Measurements from ENCODE around the gene IL4R. TPM values are rescaled to one million over a fixed set of nuclear protein-coding genes. Genes with fewer than 3 reads are reported as not detected.
A peak's percentile ranks its signal among the peaks of the same experiment; 100 is the strongest.
"Not testable (repeated sequence)": the region's sequence is repeated elsewhere in the genome, so short reads cannot be mapped to it uniquely, and the experiment has no call there.

Gene IL4R
- total RNA-seq, 1 experiment from 2014 or later: 12.0 TPM

DNA sequence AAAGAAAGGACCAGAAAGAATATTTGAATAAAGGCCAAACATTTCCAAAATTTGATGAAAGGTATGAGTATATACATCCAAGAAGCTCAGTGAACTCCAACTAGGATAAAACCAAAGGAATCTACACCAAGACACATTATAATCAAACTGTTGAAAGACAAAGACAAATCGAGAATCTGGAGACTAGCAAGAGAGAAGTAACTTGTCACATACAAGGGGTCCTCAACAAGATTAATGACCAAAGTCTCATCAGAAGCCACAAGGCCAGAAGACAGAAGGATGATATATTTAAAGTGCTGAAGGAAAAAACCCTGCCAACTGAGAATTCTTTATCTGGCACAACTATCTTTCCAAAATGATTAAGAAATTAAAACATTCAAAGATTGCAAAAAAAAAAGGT is 78.9 kb downstream of the IL4R start:
- no peak overlapping the region for H2AFZ ChIP-seq (ENCODE audit: low read length)
- H3K27ac ChIP-seq (ENCODE audit: low read length): no peak overlapping the region
- H3K36me3 ChIP-seq (ENCODE audit: insufficient read depth, low read length): no peaks in the 10 kb centered on the region
- peaks cover 4% of the 10 kb centered on the region; the same call in 1 of the 2 replicates for H3K9me3 ChIP-seq (ENCODE audit: low read length)
- H3K79me2 ChIP-seq (ENCODE audit: low read length): no peaks in the 10 kb centered on the region
- no peak overlapping the region for H3K4me3 ChIP-seq (ENCODE audit: low read length)
- no peaks in the 10 kb centered on the region for H4K20me1 ChIP-seq (ENCODE audit: insufficient read depth, low read depth, low read length)
- H3K27me3 ChIP-seq (ENCODE audit: low read length): peaks cover 10% of the 10 kb centered on the region; the same call in 1 of the 2 replicates
- H3K4me1 ChIP-seq (ENCODE audit: low read length): peaks cover 4% of the 10 kb centered on the region
- H3K9me2 ChIP-seq (replicated peaks; ENCODE audit: insufficient read depth, low read length): no peaks in the 10 kb centered on the region
- H3K9ac ChIP-seq (ENCODE audit: low read length): no peak overlapping the region
- DNase-seq: peak; percentile 35
- no peak overlapping the region for H3K4me2 ChIP-seq (ENCODE audit: low read depth, low read length, poor library complexity, severe bottlenecking)

- no peak for DNase-seq
- Histone ChIP-seq H3K27ac (ENCODE audit: low read length) (no peak overlapping the region), H3K9me2 (replicated peaks; ENCODE audit: insufficient read depth, low read length) (no peaks in the 10 kb centered on the region), H3K4me3 (ENCODE audit: low read length) (no peak overlapping the region), H3K79me2 (ENCODE audit: low read length) (no peaks in the 10 kb centered on the region), H3K4me2 (ENCODE audit: low read depth, low read length, poor library complexity, severe bottlenecking) (no peak overlapping the region), H4K20me1 (ENCODE audit: insufficient read depth, low read depth, low read length) (no peaks in the 10 kb centered on the region), H3K9me3 (ENCODE audit: low read length) (peaks cover 4% of the 10 kb centered on the region; the same call in 1 of the 2 replicates), H3K9ac (ENCODE audit: low read length) (no peak overlapping the region), H3K4me1 (ENCODE audit: low read length) (peaks cover 22% of the 10 kb centered on the region), H2AFZ (ENCODE audit: low read length) (no peak overlapping the region), H3K36me3 (ENCODE audit: insufficient read depth, low read length) (no peaks in the 10 kb centered on the region), H3K27me3 (ENCODE audit: low read length) (peaks cover 10% of the 10 kb centered on the region; the same call in 1 of the 2 replicates)
Measured at GRCh38 chr16:27394516-27394915, 80.7 kb downstream of the IL4R start.

DNA sequence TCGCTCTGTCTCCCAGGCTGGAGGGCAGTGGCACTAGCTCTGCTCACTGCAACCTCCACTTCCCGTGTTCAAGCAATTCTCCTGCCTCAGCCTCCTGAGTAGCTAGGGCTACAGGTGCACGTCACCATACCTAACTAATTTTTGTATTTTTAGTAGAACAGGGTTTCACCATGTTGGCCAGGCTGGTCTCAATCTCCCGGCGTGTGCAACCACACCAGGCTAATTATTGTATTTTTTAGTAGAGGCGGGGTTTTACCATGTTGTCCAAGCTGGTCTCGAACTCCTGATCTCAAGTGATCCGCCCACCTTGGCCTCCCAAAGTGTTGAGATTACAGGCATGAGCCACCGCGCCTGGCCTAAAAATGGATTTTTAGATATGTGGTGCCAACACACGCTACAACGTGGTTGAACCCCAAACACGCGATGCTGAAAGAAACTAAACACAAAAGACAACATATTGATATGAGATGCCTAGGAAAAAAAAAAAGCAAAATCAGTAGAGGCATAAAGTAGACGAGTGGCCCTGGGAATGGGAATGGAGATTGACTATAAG is 84.6 kb downstream of the IL4R start:
- H4K20me1 ChIP-seq (ENCODE audit: insufficient read depth, low read depth, low read length); H3K9me2 ChIP-seq (replicated peaks; ENCODE audit: insufficient read depth, low read length); H3K9ac ChIP-seq (ENCODE audit: low read length); H3K9me3 ChIP-seq (ENCODE audit: low read length); H3K36me3 ChIP-seq (ENCODE audit: insufficient read depth, low read length); H3K27ac ChIP-seq (ENCODE audit: low read length); H2AFZ ChIP-seq (ENCODE audit: low read length); H3K79me2 ChIP-seq (ENCODE audit: low read length); H3K27me3 ChIP-seq (ENCODE audit: low read length): not testable (repeated sequence)
- DNase-seq: peak; percentile 48
- Histone ChIP-seq H3K4me1 (ENCODE audit: low read length) (peaks cover 48% of the 10 kb centered on the region), H3K4me2 (ENCODE audit: low read depth, low read length, poor library complexity, severe bottlenecking) (peak overlapping the region; percentile 55), H3K4me3 (ENCODE audit: low read length) (peak overlapping the region; percentile 41; the same call in 1 of the 2 replicates)

DNA sequence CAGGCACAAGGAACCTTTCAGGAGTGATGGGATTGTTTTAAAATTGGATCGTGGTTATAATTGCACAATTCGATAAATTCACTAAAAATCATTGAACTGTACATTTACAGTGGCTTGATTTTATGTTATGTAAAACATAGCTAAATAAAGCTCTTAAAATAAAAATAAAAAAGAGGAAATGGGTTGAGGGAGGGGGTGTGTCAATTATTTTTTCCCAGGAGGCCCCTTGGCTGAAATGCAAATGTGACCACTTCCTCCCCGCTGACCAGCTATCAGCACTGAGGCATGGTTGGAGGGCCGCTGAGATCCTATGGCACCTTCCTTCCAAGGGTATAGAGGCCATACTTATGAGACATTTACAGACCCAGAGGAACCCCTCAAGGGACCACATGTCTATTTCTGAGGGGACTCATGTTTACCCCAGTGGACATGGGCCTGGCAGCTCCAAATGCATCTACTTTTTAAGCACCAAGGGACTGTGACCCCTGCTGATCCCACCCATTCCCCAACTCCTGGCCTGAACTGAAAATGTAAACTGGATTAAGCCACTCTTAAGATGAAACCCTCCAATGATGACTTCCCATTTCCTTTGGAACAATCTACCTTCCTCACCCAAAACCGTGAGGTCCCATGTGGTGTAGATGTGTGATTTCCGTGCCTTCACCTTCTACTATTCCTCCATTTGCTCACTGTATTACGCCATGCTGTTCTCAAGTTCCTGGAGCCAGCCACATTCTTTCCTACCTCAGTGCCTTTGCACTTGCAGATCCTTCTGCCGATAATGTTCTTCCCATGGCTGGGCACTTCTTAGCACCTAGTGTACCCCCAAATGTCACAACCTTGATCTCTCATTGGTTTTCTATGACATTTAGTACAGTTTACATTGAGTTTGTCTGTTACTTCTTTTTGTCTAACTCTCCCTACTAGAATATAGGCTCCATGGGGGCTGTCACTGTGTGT is 85.4 kb downstream of the IL4R start:
- Histone ChIP-seq H3K27me3 (ENCODE audit: low read length) (peaks cover 8% of the 10 kb centered on the region; the same call in 1 of the 2 replicates), H3K9me2 (replicated peaks; ENCODE audit: insufficient read depth, low read length) (no peaks in the 10 kb centered on the region), H3K79me2 (ENCODE audit: low read length) (no peaks in the 10 kb centered on the region), H4K20me1 (ENCODE audit: insufficient read depth, low read depth, low read length) (no peaks in the 10 kb centered on the region; the same call in 1 of the 2 replicates), H3K4me1 (ENCODE audit: low read length) (peaks cover 49% of the 10 kb centered on the region), H3K36me3 (ENCODE audit: insufficient read depth, low read length) (no peaks in the 10 kb centered on the region), H3K9ac (ENCODE audit: low read length) (no peak overlapping the region), H2AFZ (ENCODE audit: low read length) (no peak overlapping the region), H3K4me3 (ENCODE audit: low read length) (peak overlapping the region; percentile 41; the same call in 1 of the 2 replicates), H3K9me3 (ENCODE audit: low read length) (no peaks in the 10 kb centered on the region), H3K27ac (ENCODE audit: low read length) (no peak overlapping the region), H3K4me2 (ENCODE audit: low read depth, low read length, poor library complexity, severe bottlenecking) (peak overlapping the region; percentile 55)
- DNase-seq: peak; percentile 90

GRCh38 chr16:27399969-27400368 is 86.2 kb downstream of the IL4R start:
- no peak overlapping the region for H3K4me2 ChIP-seq (ENCODE audit: low read depth, low read length, poor library complexity, severe bottlenecking)
- H2AFZ ChIP-seq (ENCODE audit: low read length): no peak overlapping the region
- H3K79me2 ChIP-seq (ENCODE audit: low read length): no peaks in the 10 kb centered on the region
- peaks cover 2% of the 10 kb centered on the region; the same call in 1 of the 2 replicates for H3K27me3 ChIP-seq (ENCODE audit: low read length)
- H3K4me1 ChIP-seq (ENCODE audit: low read length): peaks cover 49% of the 10 kb centered on the region
- no peak for DNase-seq
- no peak overlapping the region for H3K9ac ChIP-seq (ENCODE audit: low read length)
- no peaks in the 10 kb centered on the region for H3K36me3 ChIP-seq (ENCODE audit: insufficient read depth, low read length)
- H3K27ac ChIP-seq (ENCODE audit: low read length): no peak overlapping the region
- H4K20me1 ChIP-seq (ENCODE audit: insufficient read depth, low read depth, low read length): no peaks in the 10 kb centered on the region; the same call in 1 of the 2 replicates
- H3K9me2 ChIP-seq (replicated peaks; ENCODE audit: insufficient read depth, low read length): no peaks in the 10 kb centered on the region
- no peaks in the 10 kb centered on the region for H3K9me3 ChIP-seq (ENCODE audit: low read length)
- H3K4me3 ChIP-seq (ENCODE audit: low read length): no peak overlapping the region

DNA sequence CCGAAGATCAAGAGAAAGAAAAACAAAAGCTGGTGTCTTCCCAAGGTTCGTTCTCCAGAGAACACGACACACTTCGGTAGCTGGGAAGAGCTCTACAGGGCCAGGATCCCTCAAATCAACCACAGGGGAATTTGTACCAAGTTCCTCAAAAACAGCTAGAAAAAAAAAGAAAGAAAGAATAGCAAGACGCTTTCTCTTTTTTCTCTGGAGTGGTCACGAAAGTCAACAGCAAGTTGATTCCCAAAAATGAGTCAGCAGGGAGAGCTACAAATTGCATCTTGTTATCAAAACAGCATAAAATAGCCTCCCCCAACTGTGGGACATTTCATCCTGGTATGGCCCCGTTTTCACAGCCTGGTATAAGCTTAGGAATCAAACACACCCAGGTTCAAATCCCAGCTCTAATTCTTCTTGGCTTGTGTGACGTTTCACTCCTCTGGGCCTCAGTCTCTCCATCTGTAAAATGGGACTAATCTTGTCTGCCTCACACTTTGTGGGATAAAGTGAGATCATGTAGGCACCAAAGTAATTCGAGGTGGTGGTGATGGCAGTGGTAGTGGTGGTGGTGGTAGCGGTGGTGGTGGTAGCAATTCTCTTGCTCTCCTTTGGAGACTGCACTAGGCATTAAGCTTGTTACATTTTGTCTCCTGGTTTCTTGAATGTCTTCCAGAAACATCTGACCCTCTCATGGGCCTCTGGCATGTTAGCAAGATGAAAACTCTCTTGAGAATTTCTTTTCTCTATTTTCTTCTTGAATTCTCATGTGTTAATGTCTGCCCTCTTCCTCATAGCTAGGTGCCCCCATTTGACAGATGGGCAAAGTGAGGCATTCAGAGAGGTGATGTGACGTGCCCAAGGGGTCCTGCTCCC is 87.2 kb downstream of the IL4R start:
- H3K9me2 ChIP-seq (replicated peaks; ENCODE audit: insufficient read depth, low read length): no peaks in the 10 kb centered on the region
- no peak overlapping the region for H3K4me3 ChIP-seq (ENCODE audit: low read length)
- DNase-seq: no peak
- no peaks in the 10 kb centered on the region for H3K9me3 ChIP-seq (ENCODE audit: low read length)
- H3K4me2 ChIP-seq (ENCODE audit: low read depth, low read length, poor library complexity, severe bottlenecking): no peak overlapping the region
- no peaks in the 10 kb centered on the region for H3K79me2 ChIP-seq (ENCODE audit: low read length)
- no peak overlapping the region for H2AFZ ChIP-seq (ENCODE audit: low read length)
- no peaks in the 10 kb centered on the region; the same call in 1 of the 2 replicates for H4K20me1 ChIP-seq (ENCODE audit: insufficient read depth, low read depth, low read length)
- H3K27ac ChIP-seq (ENCODE audit: low read length): no peak overlapping the region
- H3K4me1 ChIP-seq (ENCODE audit: low read length): peaks cover 49% of the 10 kb centered on the region
- no peaks in the 10 kb centered on the region for H3K36me3 ChIP-seq (ENCODE audit: insufficient read depth, low read length)
- H3K9ac ChIP-seq (ENCODE audit: low read length): no peak overlapping the region
- no peaks in the 10 kb centered on the region; the same call in 1 of the 2 replicates for H3K27me3 ChIP-seq (ENCODE audit: low read length)

GRCh38 chr16:27401768-27402568 is 88.2 kb downstream of the IL4R start, which contains the start of gene IL21R:
IL21R (plus strand) TSS chr16:27402174; CDS start chr16:27430072, 27,898 bp downstream.
- peak within 1 kb of the TSS; percentile 70 for H3K4me2 ChIP-seq (ENCODE audit: low read depth, low read length, poor library complexity, severe bottlenecking)
- H3K36me3 ChIP-seq (ENCODE audit: insufficient read depth, low read length): no peaks in the 10 kb centered on the region
- H3K4me3 ChIP-seq (ENCODE audit: low read length): peak within 1 kb of the TSS; percentile 38
- no peaks in the 10 kb centered on the region for H3K9me2 ChIP-seq (replicated peaks; ENCODE audit: insufficient read depth, low read length)
- peaks cover 2% of the 10 kb centered on the region; the same call in 1 of the 2 replicates for H4K20me1 ChIP-seq (ENCODE audit: insufficient read depth, low read depth, low read length)
- no peaks in the 10 kb centered on the region for H3K27me3 ChIP-seq (ENCODE audit: low read length)
- peak within 1 kb of the TSS; percentile 20; the same call in 1 of the 2 replicates for H2AFZ ChIP-seq (ENCODE audit: low read length)
- no peaks in the 10 kb centered on the region for H3K79me2 ChIP-seq (ENCODE audit: low read length)
- peak within 1 kb of the TSS; percentile 37 for H3K9ac ChIP-seq (ENCODE audit: low read length)
- H3K4me1 ChIP-seq (ENCODE audit: low read length): peaks cover 49% of the 10 kb centered on the region
- H3K27ac ChIP-seq (ENCODE audit: low read length): no peak within 1 kb of the TSS
- H3K9me3 ChIP-seq (ENCODE audit: low read length): no peaks in the 10 kb centered on the region
- peak; percentile 68 for DNase-seq
